GM23338 (cell line): ENCODE measurements around the gene EEF1A1. TPM values are rescaled to one million over a fixed set of nuclear protein-coding genes. Genes with fewer than 3 reads are reported as not detected.
A peak's percentile ranks its signal among the peaks of the same experiment; 100 is the strongest.
"Not testable (repeated sequence)": the region's sequence is repeated elsewhere in the genome, so short reads cannot be mapped to it uniquely, and the experiment has no call there.

Experiments
- ATAC-seq: fragments of 200-7000 bp; cut with Tn5 transposase; 3 replicates; pipeline ENCODE4 v1.9.1; 2020
- DNase-seq: peaks from one replicate; pipeline ENCODE4 v3.0.0-alpha.2; 2015; ENCODE audit warnings: low spot score
- H2AFZ ChIP-seq: fragments of 200-600 bp; sonication (generic); 2 replicates; pipeline ENCODE4 v1.8.0; 2016; ENCODE audit warnings: antibody characterized with exemption, mild to moderate bottlenecking, moderate library complexity
- H3F3A ChIP-seq: fragments of 200-600 bp; sonication (generic); replicated peaks from 2 replicates; pipeline ENCODE4 v1.8.0; 2017; ENCODE audit warnings: antibody characterized with exemption, mixed run types, low read depth
- H3K27ac ChIP-seq: fragments of 200-600 bp; sonication (generic); 2 replicates; pipeline ENCODE4 v1.6.1; 2016; ENCODE audit warnings: low read depth
- H3K27me3 ChIP-seq: fragments of 200-600 bp; sonication (generic); 2 replicates; pipeline ENCODE4 v1.8.0; 2016; ENCODE audit warnings: mild to moderate bottlenecking, mixed run types, moderate library complexity; ENCODE audit not compliant: insufficient read depth
- H3K36me3 ChIP-seq: fragments of 200-600 bp; sonication (generic); 2 replicates; pipeline ENCODE4 v1.8.0; 2016; ENCODE audit warnings: mild to moderate bottlenecking; ENCODE audit not compliant: insufficient read depth
- H3K4me1 ChIP-seq: fragments of 200-600 bp; sonication (generic); 2 replicates; pipeline ENCODE4 v1.8.0; 2016; ENCODE audit warnings: mild to moderate bottlenecking, moderate library complexity; ENCODE audit not compliant: insufficient read depth
- H3K4me2 ChIP-seq: fragments of 200-600 bp; sonication (generic); 2 replicates; pipeline ENCODE4 v1.7.1; 2017; ENCODE audit warnings: mixed run types
- H3K4me3 ChIP-seq: fragments of 200-600 bp; sonication (generic); 2 replicates; pipeline ENCODE4 v1.6.1; 2016; ENCODE audit warnings: mixed run types
- H3K79me2 ChIP-seq: fragments of 200-600 bp; sonication (generic); replicated peaks from 2 replicates; pipeline ENCODE4 v1.8.0; 2017; ENCODE audit warnings: mild to moderate bottlenecking; ENCODE audit not compliant: insufficient read depth
- H3K9me2 ChIP-seq: fragments of 200-600 bp; sonication (generic); 2 replicates; pipeline ENCODE4 v1.8.0; 2017; ENCODE audit not compliant: insufficient read depth
- H4K20me1 ChIP-seq: fragments of 200-600 bp; sonication (generic); replicated peaks from 2 replicates; pipeline ENCODE4 v1.8.0; 2017; ENCODE audit warnings: mild to moderate bottlenecking; ENCODE audit not compliant: insufficient read depth
- H3K27ac Mint-ChIP-seq: 2 replicates; pipeline ENCODE4 v1.8.0; 2020; ENCODE audit warnings: inconsistent platforms, mild to moderate bottlenecking, moderate library complexity, mixed read lengths
- H3K27me3 Mint-ChIP-seq: 3 replicates; pipeline ENCODE4 v1.8.0; 2022; ENCODE audit warnings: low read depth, mild to moderate bottlenecking, moderate library complexity, mixed read lengths, inconsistent platforms; ENCODE audit not compliant: insufficient read depth, poor library complexity
- H3K36me3 Mint-ChIP-seq: 3 replicates; pipeline ENCODE4 v1.8.0; 2021; ENCODE audit warnings: low read depth, mild to moderate bottlenecking, inconsistent platforms, moderate library complexity, mixed read lengths
- H3K4me1 Mint-ChIP-seq: 3 replicates; pipeline ENCODE4 v1.8.0; 2020; ENCODE audit warnings: mild to moderate bottlenecking, inconsistent platforms, mixed read lengths
- H3K4me3 Mint-ChIP-seq: 3 replicates; pipeline ENCODE4 v1.8.0; 2021; ENCODE audit warnings: moderate library complexity, mild to moderate bottlenecking, inconsistent platforms, mixed read lengths
- H3K9me3 Mint-ChIP-seq: 3 replicates; pipeline ENCODE4 v1.8.0; 2020; ENCODE audit warnings: moderate library complexity, mild to moderate bottlenecking, inconsistent platforms, mixed read lengths
- CTCF ChIP-seq, 2 experiments: fragments of 200-600 bp in 1 of 2; sonication (generic) in 1 of 2; conservative IDR thresholded peaks; 2 replicates each; pipeline versions ENCODE4 v1.5.1 to v1.6.1; 2016 to 2017; ENCODE audit warnings: antibody characterized with exemption in 2 of 2, low read depth in 2 of 2, mild to moderate bottlenecking in 2 of 2, moderate library complexity in 1 of 2
- POLR2AphosphoS5 ChIP-seq: IDR thresholded peaks from 2 replicates; pipeline ENCODE4 v1.6.1; 2016; ENCODE audit warnings: antibody characterized with exemption, low read depth
- ZNF114 ChIP-seq: fragments of 250-450 bp; sonication (Bioruptor Pico); IDR thresholded peaks from 2 replicates; pipeline ENCODE4 v1.5.0; 2020; ENCODE audit warnings: mild to moderate bottlenecking, moderate library complexity
- polyA plus RNA-seq: library from polyadenylated mRNA; unstranded; fragments of >200 nt; fragmentation: Nextera tagmentation; extraction: Ambion mirVana; gene quantifications from 2 replicates; pipeline ENCODE4 v1.2.1, GENCODE V29; 2016
- total RNA-seq: library from RNA; depleted of rRNA; stranded (reverse); fragments of >200 nt; shearing (Covaris generic); gene quantifications from 2 replicates; pipeline ENCODE4 v1.2.3, GENCODE V29; 2014
- TF ChIP-seq, protein P1 (sequence below): fragments of 250-450 bp; sonication (Bioruptor Pico); IDR thresholded peaks from 2 replicates; pipeline ENCODE4 v1.5.0; 2020; ENCODE audit warnings: mild to moderate bottlenecking, moderate library complexity

EEF1A1 gene
- total and polyA plus RNA-seq, 2 experiments from 2014 or later, result 7,677 to 12,342 TPM

GRCh38 chr6:73560182-73560732, 39.4 kb upstream of the EEF1A1 start (continued):
- TF ChIP-seq, protein P1, sequence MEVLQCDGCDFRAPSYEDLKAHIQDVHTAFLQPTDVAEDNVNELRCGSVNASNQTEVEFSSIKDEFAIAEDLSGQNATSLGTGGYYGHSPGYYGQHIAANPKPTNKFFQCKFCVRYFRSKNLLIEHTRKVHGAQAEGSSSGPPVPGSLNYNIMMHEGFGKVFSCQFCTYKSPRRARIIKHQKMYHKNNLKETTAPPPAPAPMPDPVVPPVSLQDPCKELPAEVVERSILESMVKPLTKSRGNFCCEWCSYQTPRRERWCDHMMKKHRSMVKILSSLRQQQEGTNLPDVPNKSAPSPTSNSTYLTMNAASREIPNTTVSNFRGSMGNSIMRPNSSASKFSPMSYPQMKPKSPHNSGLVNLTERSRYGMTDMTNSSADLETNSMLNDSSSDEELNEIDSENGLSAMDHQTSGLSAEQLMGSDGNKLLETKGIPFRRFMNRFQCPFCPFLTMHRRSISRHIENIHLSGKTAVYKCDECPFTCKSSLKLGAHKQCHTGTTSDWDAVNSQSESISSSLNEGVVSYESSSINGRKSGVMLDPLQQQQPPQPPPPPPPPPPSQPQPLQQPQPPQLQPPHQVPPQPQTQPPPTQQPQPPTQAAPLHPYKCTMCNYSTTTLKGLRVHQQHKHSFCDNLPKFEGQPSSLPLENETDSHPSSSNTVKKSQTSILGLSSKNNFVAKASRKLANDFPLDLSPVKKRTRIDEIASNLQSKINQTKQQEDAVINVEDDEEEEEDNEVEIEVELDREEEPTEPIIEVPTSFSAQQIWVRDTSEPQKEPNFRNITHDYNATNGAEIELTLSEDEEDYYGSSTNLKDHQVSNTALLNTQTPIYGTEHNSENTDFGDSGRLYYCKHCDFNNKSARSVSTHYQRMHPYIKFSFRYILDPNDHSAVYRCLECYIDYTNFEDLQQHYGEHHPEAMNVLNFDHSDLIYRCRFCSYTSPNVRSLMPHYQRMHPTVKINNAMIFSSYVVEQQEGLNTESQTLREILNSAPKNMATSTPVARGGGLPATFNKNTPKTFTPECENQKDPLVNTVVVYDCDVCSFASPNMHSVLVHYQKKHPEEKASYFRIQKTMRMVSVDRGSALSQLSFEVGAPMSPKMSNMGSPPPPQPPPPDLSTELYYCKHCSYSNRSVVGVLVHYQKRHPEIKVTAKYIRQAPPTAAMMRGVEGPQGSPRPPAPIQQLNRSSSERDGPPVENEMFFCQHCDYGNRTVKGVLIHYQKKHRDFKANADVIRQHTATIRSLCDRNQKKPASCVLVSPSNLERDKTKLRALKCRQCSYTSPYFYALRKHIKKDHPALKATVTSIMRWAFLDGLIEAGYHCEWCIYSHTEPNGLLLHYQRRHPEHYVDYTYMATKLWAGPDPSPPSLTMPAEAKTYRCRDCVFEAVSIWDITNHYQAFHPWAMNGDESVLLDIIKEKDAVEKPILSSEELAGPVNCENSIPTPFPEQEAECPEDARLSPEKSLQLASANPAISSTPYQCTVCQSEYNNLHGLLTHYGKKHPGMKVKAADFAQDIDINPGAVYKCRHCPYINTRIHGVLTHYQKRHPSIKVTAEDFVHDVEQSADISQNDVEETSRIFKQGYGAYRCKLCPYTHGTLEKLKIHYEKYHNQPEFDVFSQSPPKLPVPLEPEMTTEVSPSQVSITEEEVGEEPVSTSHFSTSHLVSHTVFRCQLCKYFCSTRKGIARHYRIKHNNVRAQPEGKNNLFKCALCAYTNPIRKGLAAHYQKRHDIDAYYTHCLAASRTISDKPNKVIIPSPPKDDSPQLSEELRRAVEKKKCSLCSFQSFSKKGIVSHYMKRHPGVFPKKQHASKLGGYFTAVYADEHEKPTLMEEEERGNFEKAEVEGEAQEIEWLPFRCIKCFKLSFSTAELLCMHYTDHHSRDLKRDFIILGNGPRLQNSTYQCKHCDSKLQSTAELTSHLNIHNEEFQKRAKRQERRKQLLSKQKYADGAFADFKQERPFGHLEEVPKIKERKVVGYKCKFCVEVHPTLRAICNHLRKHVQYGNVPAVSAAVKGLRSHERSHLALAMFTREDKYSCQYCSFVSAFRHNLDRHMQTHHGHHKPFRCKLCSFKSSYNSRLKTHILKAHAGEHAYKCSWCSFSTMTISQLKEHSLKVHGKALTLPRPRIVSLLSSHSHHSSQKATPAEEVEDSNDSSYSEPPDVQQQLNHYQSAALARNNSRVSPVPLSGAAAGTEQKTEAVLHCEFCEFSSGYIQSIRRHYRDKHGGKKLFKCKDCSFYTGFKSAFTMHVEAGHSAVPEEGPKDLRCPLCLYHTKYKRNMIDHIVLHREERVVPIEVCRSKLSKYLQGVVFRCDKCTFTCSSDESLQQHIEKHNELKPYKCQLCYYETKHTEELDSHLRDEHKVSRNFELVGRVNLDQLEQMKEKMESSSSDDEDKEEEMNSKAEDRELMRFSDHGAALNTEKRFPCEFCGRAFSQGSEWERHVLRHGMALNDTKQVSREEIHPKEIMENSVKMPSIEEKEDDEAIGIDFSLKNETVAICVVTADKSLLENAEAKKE (CRISPR knock-in tag), result no peak

DNA sequence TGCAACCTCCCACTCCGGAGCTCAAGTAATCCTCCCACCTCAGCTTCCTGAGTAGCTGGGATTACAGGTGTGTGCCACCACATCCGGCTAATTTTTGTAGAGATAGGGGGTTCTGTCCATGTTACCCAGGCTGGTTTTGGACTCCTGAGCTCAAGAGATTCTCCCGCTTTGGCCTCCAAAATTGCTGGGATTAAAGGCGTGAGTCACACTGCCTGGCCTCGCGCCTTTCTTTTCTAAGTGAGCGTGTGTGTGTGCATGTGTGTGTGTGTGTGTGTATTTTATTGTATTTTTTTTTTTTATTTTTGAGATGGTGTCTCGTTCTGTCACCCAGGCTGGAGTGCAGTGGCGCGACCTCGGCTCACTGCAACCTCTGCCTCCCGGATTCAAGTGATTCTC, 38.6 kb upstream of the EEF1A1 start:
- not testable (repeated sequence) for H3K4me3 ChIP-seq, H3K79me2 ChIP-seq, H3K4me3 Mint-ChIP-seq, H3K27ac Mint-ChIP-seq, H3K27me3 Mint-ChIP-seq, H3K27me3 ChIP-seq, H3K9me3 Mint-ChIP-seq, H3F3A ChIP-seq, DNase-seq, H3K4me2 ChIP-seq, H3K9me2 ChIP-seq, H3K36me3 Mint-ChIP-seq, ATAC-seq, H4K20me1 ChIP-seq, H3K36me3 ChIP-seq, H3K27ac ChIP-seq
- 0 out of 2 replicates have a peak overlapping the region, but pooled peaks have one; percentile 32 for H2AFZ ChIP-seq
- H3K4me1 Mint-ChIP-seq, result peaks cover 31% of the 10 kb centered on the region
- peaks cover 13% of the 10 kb centered on the region for H3K4me1 ChIP-seq

- H3K36me3 ChIP-seq, result no peaks in the 10 kb centered on the region
- no peak overlapping the region for H3K27ac ChIP-seq
- no peak overlapping the region for H3K4me2 ChIP-seq
- Mint-ChIP-seq H3K4me1 (peaks cover 30% of the 10 kb centered on the region), H3K27ac (no peak overlapping the region), H3K4me3 (no peak overlapping the region), H3K36me3 (no peaks in the 10 kb centered on the region), H3K9me3 (no peaks in the 10 kb centered on the region; the same call in 2 of the 3 replicates), H3K27me3 (peaks cover 5% of the 10 kb centered on the region)
- ATAC-seq (peak; percentile 91), DNase-seq (peak; percentile 57)
- H3K4me1 ChIP-seq, result peaks cover 13% of the 10 kb centered on the region
- TF ChIP-seq ZNF114 (CRISPR knock-in tag) (no peak), POLR2AphosphoS5 (no peak), CTCF (conservative IDR thresholded peaks at IDR 0.05; ENCODE audit: low read depth in 2 of 2) (peak in 1 of 2 experiments; percentile 27; a peak in 2 of 4 replicates)
- H3K79me2 ChIP-seq, result no peaks in the 10 kb centered on the region
- H3K27me3 ChIP-seq, result no peaks in the 10 kb centered on the region
- no peaks in the 10 kb centered on the region for H3K9me2 ChIP-seq
- H4K20me1 ChIP-seq, result no peaks in the 10 kb centered on the region
- H3K4me3 ChIP-seq, result no peak overlapping the region
- no peaks in the 10 kb centered on the region for H3F3A ChIP-seq
- peak overlapping the region; percentile 53 for H2AFZ ChIP-seq
These were observed 38.0 kb upstream of the EEF1A1 start for GRCh38 chr6:73558624-73559398.
